HepG2 (cell line): ENCODE data around the gene C2orf49. TPM values are rescaled to one million over a fixed set of nuclear protein-coding genes. Genes with fewer than 3 reads are reported as not detected.

ENCODE experiments used
- AGO1 ChIP-seq: fragments of 200-400 bp; formaldehyde crosslinking; IDR thresholded peaks from 2 replicates; pipeline ENCODE4 v1.6.1; 2017; ENCODE audit warnings: mild to moderate bottlenecking, low read depth, low read length, moderate library complexity; ENCODE audit not compliant: poor library complexity, severe bottlenecking
- ARNT2 ChIP-seq: sonication (generic); formaldehyde crosslinking; IDR thresholded peaks from 2 replicates; pipeline ENCODE4 v1.8.0; 2022; ENCODE audit warnings: mild to moderate bottlenecking, low read depth, missing genetic modification reagents, moderate library complexity
- HNRNPUL1 ChIP-seq: fragments of 200-400 bp; formaldehyde crosslinking; IDR thresholded peaks from 2 replicates; pipeline ENCODE4 v1.6.1; 2017; ENCODE audit warnings: low read depth, mild to moderate bottlenecking, low read length, moderate library complexity
- JUN ChIP-seq: sonication (generic); formaldehyde crosslinking; IDR thresholded peaks from 2 replicates; pipeline ENCODE4 v1.4.0; 2020; ENCODE audit warnings: mild to moderate bottlenecking, missing genetic modification reagents
- KLF9 ChIP-seq: IDR thresholded peaks from 2 replicates; pipeline ENCODE4 v1.6.1; 2016; ENCODE audit warnings: low read depth
- MED1 ChIP-seq: sonication (generic); formaldehyde crosslinking; IDR thresholded peaks from 2 replicates; pipeline ENCODE4 v1.4.0; 2020; ENCODE audit warnings: missing genetic modification reagents
- MLX ChIP-seq: IDR thresholded peaks from 2 replicates; pipeline ENCODE4 v1.6.1; 2016
- MNT ChIP-seq: fragments of 450-650 bp; IDR thresholded peaks from 2 replicates; pipeline ENCODE4 v1.6.1; 2016
- NRL ChIP-seq: sonication (generic); formaldehyde crosslinking; IDR thresholded peaks from 2 replicates; pipeline ENCODE4 v1.5.0; 2020; ENCODE audit warnings: missing genetic modification reagents, mild to moderate bottlenecking, moderate library complexity, borderline replicate concordance
- PATZ1 ChIP-seq: sonication (generic); formaldehyde crosslinking; IDR thresholded peaks from 2 replicates; pipeline ENCODE4 v1.4.0; 2020; ENCODE audit warnings: missing genetic modification reagents
- PRPF4 ChIP-seq: fragments of 200-400 bp; formaldehyde crosslinking; IDR thresholded peaks from 2 replicates; pipeline ENCODE4 v1.6.1; 2016; ENCODE audit warnings: low read length, low read depth; ENCODE audit not compliant: poor library complexity, severe bottlenecking
- RXRB ChIP-seq: IDR thresholded peaks from 2 replicates; pipeline ENCODE4 v1.6.1; 2016; ENCODE audit warnings: borderline replicate concordance, missing genetic modification reagents, missing compliant biosample characterization
- SAFB2 ChIP-seq: sonication (generic); formaldehyde crosslinking; IDR thresholded peaks from 2 replicates; pipeline ENCODE4 v1.5.1; 2020; ENCODE audit warnings: missing genetic modification reagents, low read depth, mild to moderate bottlenecking, borderline replicate concordance
- SMARCC2 ChIP-seq: fragments of 450-650 bp; IDR thresholded peaks from 2 replicates; pipeline ENCODE4 v1.6.1; 2017; ENCODE audit warnings: antibody characterized with exemption, mild to moderate bottlenecking
- SNAI1 ChIP-seq: sonication (generic); formaldehyde crosslinking; IDR thresholded peaks from 2 replicates; pipeline ENCODE4 v1.5.0; 2020; ENCODE audit warnings: mild to moderate bottlenecking, missing genetic modification reagents, borderline replicate concordance
- SP5 ChIP-seq: IDR thresholded peaks from 2 replicates; pipeline ENCODE4 v1.6.1; 2016; ENCODE audit warnings: low read depth, borderline replicate concordance
- YEATS4 ChIP-seq: sonication (generic); formaldehyde crosslinking; IDR thresholded peaks from 2 replicates; pipeline ENCODE4 v1.4.0; 2020; ENCODE audit warnings: missing genetic modification reagents, borderline replicate concordance
- ZKSCAN1 ChIP-seq: fragments of 150-350 bp; IDR thresholded peaks from 2 replicates; pipeline ENCODE4 v1.6.1; 2014; ENCODE audit warnings: low read length
- ZNF275 ChIP-seq: sonication (generic); formaldehyde crosslinking; IDR thresholded peaks from 2 replicates; pipeline ENCODE4 v1.8.0; 2022; ENCODE audit warnings: missing genetic modification reagents, mild to moderate bottlenecking, inconsistent platforms, borderline replicate concordance
- ZNF562 ChIP-seq: sonication (generic); formaldehyde crosslinking; IDR thresholded peaks from 2 replicates; pipeline ENCODE4 v1.8.0; 2022; ENCODE audit warnings: missing genetic modification reagents, borderline replicate concordance
- ZNF709 ChIP-seq: sonication (generic); formaldehyde crosslinking; IDR thresholded peaks from 2 replicates; pipeline ENCODE4 v1.5.0; 2020; ENCODE audit warnings: mild to moderate bottlenecking, missing genetic modification reagents
- ZNF775 ChIP-seq: sonication (generic); formaldehyde crosslinking; IDR thresholded peaks from 2 replicates; pipeline ENCODE4 v1.4.0; 2020; ENCODE audit warnings: missing genetic modification reagents, mild to moderate bottlenecking, moderate library complexity, borderline replicate concordance
- ZSCAN29 ChIP-seq: sonication (generic); formaldehyde crosslinking; conservative IDR thresholded peaks from 2 replicates; pipeline ENCODE4 v1.4.0; 2020; ENCODE audit warnings: mild to moderate bottlenecking, missing genetic modification reagents
- ZSCAN30 ChIP-seq: sonication (generic); formaldehyde crosslinking; IDR thresholded peaks from 2 replicates; pipeline ENCODE4 v1.5.0; 2020; ENCODE audit warnings: mild to moderate bottlenecking, missing genetic modification reagents
- polyA plus RNA-seq, 8 experiments: library from polyadenylated mRNA; depleted of rRNA in 3 of 8; stranded (reverse) in 7 of 8; unstranded in 1 of 8; fragments of >200 nt; fragmentation: Illumina TruSeq in 4 of 8; extraction: Trizol in 4 of 8; gene quantifications; 2 replicates each; pipeline versions ENCODE4 v1.2.1 to v1.2.3, GENCODE V29; 2011 to 2016; ENCODE audit warnings: low read depth in 4 of 8, missing spikeins in 1 of 8, mixed read lengths in 1 of 8; ENCODE audit not compliant: insufficient read depth in 1 of 8
- total RNA-seq, 5 experiments: library from RNA; depleted of rRNA; stranded (reverse); fragments of >200 nt; fragmentation: Illumina TruSeq; extraction: Trizol; gene quantifications; 2 replicates each; pipeline ENCODE4 v1.2.3, GENCODE V29; 2016; ENCODE audit warnings: low read depth in 1 of 5

C2orf49 gene
- total and polyA plus RNA-seq, 2 of the 13 experiments (the other 11 are each of a cell fraction or from before 2014, with no cell fraction given) = 24.7 to 28.8 TPM

GRCh38 chr2:105329561-105330495 is 7.5 kb upstream of the C2orf49 start, which contains the start of gene TGFBRAP1 (continued):
- TF ChIP-seq ZSCAN30 (CRISPR knock-in tag) (no peak), HNRNPUL1 (no peak), SAFB2 (CRISPR knock-in tag) (peak; percentile 70), JUN (no peak), AGO1 (peak; percentile 76), SP5 (CRISPR knock-in tag) (0 out of 2 replicates have a peak, but pooled peaks have one; percentile 19), SMARCC2 (no peak), SNAI1 (peak; percentile 51; the same call in 1 of the 2 replicates), KLF9 (no peak), PATZ1 (CRISPR knock-in tag) (no peak; the same call in 1 of the 2 replicates), PRPF4 (no peak), NRL (CRISPR knock-in tag) (peak; percentile 95), MLX (CRISPR knock-in tag) (0 out of 2 replicates have a peak, but pooled peaks have one; percentile 10), ZNF275 (CRISPR knock-in tag) (peak; percentile 90; the same call in 1 of the 2 replicates), ZNF709 (CRISPR knock-in tag) (no peak; the same call in none of the 2 replicates), ARNT2 (CRISPR knock-in tag) (peak; percentile 85), MNT (no peak), YEATS4 (CRISPR knock-in tag) (peak; percentile 89), MED1 (peak; percentile 30; the same call in 1 of the 2 replicates), ZKSCAN1 (no peak), ZNF562 (no peak), ZSCAN29 (CRISPR knock-in tag) (peak; percentile 54; the same call in 1 of the 2 replicates), ZNF775 (0 out of 2 replicates have a peak, but pooled peaks have one; percentile 46), RXRB (CRISPR knock-in tag) (peak; percentile 10; the same call in 1 of the 2 replicates)
